ENCODE measurements around the gene GNAI2. TPM values are rescaled to one million over a fixed set of nuclear protein-coding genes. Genes with fewer than 3 reads are reported as not detected.

GNAI2 gene
- total RNA-seq, 1 experiment from 2014 or later = 201 TPM

DNA sequence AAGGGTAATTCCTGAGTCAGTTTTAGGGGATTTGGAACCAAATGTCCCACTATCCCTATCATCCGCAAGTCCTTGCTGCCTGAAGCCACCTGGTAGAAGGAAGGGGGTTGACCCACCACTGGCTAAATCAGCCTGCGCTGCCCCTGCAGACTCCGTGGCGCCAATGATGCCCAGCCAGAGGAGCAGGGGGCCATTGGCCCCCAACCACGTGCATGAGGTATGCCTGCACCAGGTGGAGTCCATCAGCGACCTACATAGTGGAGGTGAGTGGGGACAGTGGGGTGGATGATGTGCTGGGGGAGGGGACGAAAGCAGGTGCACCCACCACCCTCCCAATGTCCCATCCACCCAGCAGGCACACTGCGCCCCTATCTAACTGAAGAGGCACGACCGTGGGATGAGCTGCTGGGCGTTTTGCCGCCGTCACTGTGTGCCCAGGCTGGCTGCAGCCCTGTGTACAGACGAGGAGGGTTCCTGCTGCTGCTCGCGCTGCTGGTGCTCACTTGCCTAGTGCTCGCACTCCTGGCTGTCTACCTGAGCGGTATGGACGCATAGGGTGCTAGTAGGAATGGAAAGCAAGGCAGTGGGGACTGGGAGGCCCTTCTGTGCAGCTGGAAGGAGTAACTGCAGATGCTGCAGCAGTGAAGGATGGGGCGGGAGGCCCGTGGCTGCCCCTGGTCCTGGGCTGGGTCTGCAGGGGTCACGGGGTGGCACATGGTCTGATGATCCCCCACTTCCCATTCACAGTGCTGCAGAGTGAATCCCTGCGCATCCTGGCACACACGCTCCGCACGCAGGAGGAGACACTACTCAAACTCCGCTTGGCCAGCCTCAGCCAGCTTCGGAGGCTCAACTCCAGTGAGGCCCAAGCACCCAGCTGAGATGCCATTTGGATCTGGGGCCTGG, 50.6 kb downstream of the GNAI2 start:
- Histone ChIP-seq H3K4me1 (replicated peaks; ENCODE audit: insufficient read depth) (0 out of 2 replicates have a peak, but pooled peaks cover 7% of the 10 kb centered on the region), H3K27ac (no peak overlapping the region), H3K9me2 (ENCODE audit: insufficient read depth) (no peaks in the 10 kb centered on the region), H4K20me1 (ENCODE audit: insufficient read depth) (no peaks in the 10 kb centered on the region), H3K4me3 (no peak overlapping the region), H2AFZ (no peak overlapping the region), H3F3A (ENCODE audit: insufficient read depth, low read depth) (peaks cover 11% of the 10 kb centered on the region; the same call in 1 of the 2 replicates), H3K4me2 (no peak overlapping the region), H3K79me2 (ENCODE audit: low read depth) (peaks cover 20% of the 10 kb centered on the region), H3K36me3 (ENCODE audit: low read depth) (no peaks in the 10 kb centered on the region), H3K27me3 (ENCODE audit: insufficient read depth, low read depth) (no peaks in the 10 kb centered on the region), H3K9me3 (ENCODE audit: insufficient read depth, low read depth) (no peaks in the 10 kb centered on the region)
- no TSS peak for BruUV-seq (replicated peaks)
- ChIA-PET POLR2A (ENCODE audit: unreplicated experiment) (no interaction called here), CTCF (no interaction called here)
- intact Hi-C loops (cut with micrococcal nuclease; ENCODE audit: unreplicated experiment) = no loop called here
- no peak for TF ChIP-seq EZH2 (IDR thresholded peaks at IDR 0.05; ENCODE audit: low read depth)
- DNase-seq = no peak

DNA sequence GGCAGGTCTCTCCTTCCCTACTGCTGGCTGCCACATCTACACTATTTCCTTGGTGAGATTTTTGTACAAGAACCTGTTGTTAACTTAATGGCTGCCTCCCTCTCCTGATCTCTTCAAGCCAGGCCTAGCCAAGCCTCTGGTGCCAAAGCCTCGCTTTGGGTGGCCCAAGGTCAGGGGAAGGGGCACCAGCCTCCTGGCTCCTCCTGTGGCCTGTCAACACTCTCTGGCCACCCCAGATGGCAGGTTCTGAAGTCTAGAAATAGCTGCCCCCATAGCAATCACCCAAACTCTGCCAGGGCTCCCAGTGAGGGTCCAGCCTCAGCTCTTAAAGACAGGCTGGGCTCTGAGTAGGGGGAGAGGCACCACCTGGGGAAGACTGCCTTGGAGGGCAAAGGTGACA, 51.3 kb downstream of the GNAI2 start:
- no peak overlapping the region for H3K27ac ChIP-seq
- no peak overlapping the region for H3K4me2 ChIP-seq
- no peak for DNase-seq
- peaks cover 25% of the 10 kb centered on the region for H3K79me2 ChIP-seq (ENCODE audit: low read depth)
- no peak overlapping the region for H3K4me3 ChIP-seq
- H3K9me3 ChIP-seq (ENCODE audit: insufficient read depth, low read depth) = no peaks in the 10 kb centered on the region
- no peaks in the 10 kb centered on the region for H3K36me3 ChIP-seq (ENCODE audit: low read depth)
- BruUV-seq (replicated peaks) = no TSS peak
- POLR2A ChIA-PET (ENCODE audit: unreplicated experiment) = no interaction called here
- no peaks in the 10 kb centered on the region for H4K20me1 ChIP-seq (ENCODE audit: insufficient read depth)
- 0 out of 2 replicates have a peak, but pooled peaks cover 7% of the 10 kb centered on the region for H3K4me1 ChIP-seq (replicated peaks; ENCODE audit: insufficient read depth)
- intact Hi-C loops (cut with micrococcal nuclease; ENCODE audit: unreplicated experiment) = no loop called here
- no peaks in the 10 kb centered on the region for H3K9me2 ChIP-seq (ENCODE audit: insufficient read depth)
- H2AFZ ChIP-seq = no peak overlapping the region
- H3K27me3 ChIP-seq (ENCODE audit: insufficient read depth, low read depth) = no peaks in the 10 kb centered on the region
- H3F3A ChIP-seq (ENCODE audit: insufficient read depth, low read depth) = peaks cover 11% of the 10 kb centered on the region; the same call in 1 of the 2 replicates
- CTCF ChIA-PET = no interaction called here
- no peak for TF ChIP-seq EZH2 (IDR thresholded peaks at IDR 0.05; ENCODE audit: low read depth)
- TF ChIP-seq, protein P1, sequence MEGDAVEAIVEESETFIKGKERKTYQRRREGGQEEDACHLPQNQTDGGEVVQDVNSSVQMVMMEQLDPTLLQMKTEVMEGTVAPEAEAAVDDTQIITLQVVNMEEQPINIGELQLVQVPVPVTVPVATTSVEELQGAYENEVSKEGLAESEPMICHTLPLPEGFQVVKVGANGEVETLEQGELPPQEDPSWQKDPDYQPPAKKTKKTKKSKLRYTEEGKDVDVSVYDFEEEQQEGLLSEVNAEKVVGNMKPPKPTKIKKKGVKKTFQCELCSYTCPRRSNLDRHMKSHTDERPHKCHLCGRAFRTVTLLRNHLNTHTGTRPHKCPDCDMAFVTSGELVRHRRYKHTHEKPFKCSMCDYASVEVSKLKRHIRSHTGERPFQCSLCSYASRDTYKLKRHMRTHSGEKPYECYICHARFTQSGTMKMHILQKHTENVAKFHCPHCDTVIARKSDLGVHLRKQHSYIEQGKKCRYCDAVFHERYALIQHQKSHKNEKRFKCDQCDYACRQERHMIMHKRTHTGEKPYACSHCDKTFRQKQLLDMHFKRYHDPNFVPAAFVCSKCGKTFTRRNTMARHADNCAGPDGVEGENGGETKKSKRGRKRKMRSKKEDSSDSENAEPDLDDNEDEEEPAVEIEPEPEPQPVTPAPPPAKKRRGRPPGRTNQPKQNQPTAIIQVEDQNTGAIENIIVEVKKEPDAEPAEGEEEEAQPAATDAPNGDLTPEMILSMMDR (conservative IDR thresholded peaks at IDR 0.05) = no peak

DNA sequence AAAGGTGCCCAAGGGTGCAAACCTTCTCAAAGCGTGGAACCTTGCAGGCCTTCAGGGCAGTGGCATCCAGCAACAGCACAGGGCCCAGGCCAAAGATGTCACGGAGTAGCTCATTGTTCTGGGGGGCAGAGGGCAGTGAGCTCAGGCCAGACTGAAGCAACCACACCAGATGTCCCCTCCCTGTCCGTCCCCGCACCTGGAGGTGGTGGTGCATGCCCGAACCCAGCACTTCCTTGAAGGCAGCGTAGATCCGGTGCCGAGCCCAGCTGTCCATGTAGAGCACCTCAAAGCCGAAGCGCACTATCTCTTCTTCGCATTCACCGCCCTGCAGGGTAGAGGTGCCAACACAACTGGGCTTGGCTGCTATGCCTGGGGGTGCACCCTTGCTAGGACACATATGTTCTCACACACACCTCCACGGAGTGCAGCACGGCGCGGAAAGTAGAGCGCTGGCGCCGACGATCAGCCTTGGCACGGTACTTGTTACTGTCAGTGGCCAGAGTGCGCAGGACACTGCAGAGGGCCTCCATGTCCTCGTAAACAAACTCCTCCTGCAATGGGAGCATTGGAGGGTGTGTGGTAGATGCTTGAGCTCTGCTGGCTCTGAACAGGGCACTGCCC, 52.5 kb downstream of the GNAI2 start:
- H3K4me3 ChIP-seq = no peak overlapping the region
- no peak for DNase-seq
- H2AFZ ChIP-seq = no peak overlapping the region
- no TSS peak for BruUV-seq (replicated peaks)
- no peaks in the 10 kb centered on the region for H3K36me3 ChIP-seq (ENCODE audit: low read depth)
- H3K4me2 ChIP-seq = no peak overlapping the region
- H3K79me2 ChIP-seq (ENCODE audit: low read depth) = peaks cover 25% of the 10 kb centered on the region
- ChIA-PET CTCF (interaction anchor here (0.6 to 1.0 kb wide), 2 partner anchors 36 to 196 kb away, joined by 3 to 8 read pairs; no protein-coding TSS in a partner anchor), POLR2A (ENCODE audit: unreplicated experiment) (no interaction called here)
- H3K9me3 ChIP-seq (ENCODE audit: insufficient read depth, low read depth) = no peaks in the 10 kb centered on the region
- no peak overlapping the region for H3K27ac ChIP-seq
- H3K27me3 ChIP-seq (ENCODE audit: insufficient read depth, low read depth) = no peaks in the 10 kb centered on the region
- H3F3A ChIP-seq (ENCODE audit: insufficient read depth, low read depth) = peaks cover 11% of the 10 kb centered on the region; the same call in 1 of the 2 replicates
- peaks cover 13% of the 10 kb centered on the region for H3K4me1 ChIP-seq (replicated peaks; ENCODE audit: insufficient read depth)
- TF ChIP-seq, protein P1 (conservative IDR thresholded peaks at IDR 0.05) = no peak
- no peak for TF ChIP-seq EZH2 (IDR thresholded peaks at IDR 0.05; ENCODE audit: low read depth)
- H3K9me2 ChIP-seq (ENCODE audit: insufficient read depth) = no peaks in the 10 kb centered on the region
- no peaks in the 10 kb centered on the region for H4K20me1 ChIP-seq (ENCODE audit: insufficient read depth)
- intact Hi-C loops (cut with micrococcal nuclease; ENCODE audit: unreplicated experiment) = no loop called here

Data from PC-9 (cell line).